ENCODE results near the gene NR3C1. TPM values are rescaled to one million over a fixed set of nuclear protein-coding genes. Genes with fewer than 3 reads are reported as not detected.

NR3C1 gene
- total RNA-seq, 2 donors from 2014 or later, result 30.3 to 38.9 TPM

- H3K9me3 ChIP-seq, result no peaks in the 10 kb centered on the region
- no peak for DNase-seq (ENCODE audit: low spot score)
- no peaks in the 10 kb centered on the region for H3K27me3 ChIP-seq
- peaks cover 0 to 42% of the 10 kb centered on the region in 2 donors for H3K4me1 ChIP-seq
- H3K36me3 ChIP-seq, result peaks cover 18% of the 10 kb centered on the region
- no peak overlapping the region for H3K4me3 ChIP-seq
- no peak overlapping the region for H3K27ac ChIP-seq
- TF ChIP-seq CTCF (IDR thresholded peaks at IDR 0.05), result no peak
These were observed 89.4 kb downstream of the NR3C1 start for GRCh38 chr5:143314099-143314498.

- Histone ChIP-seq H3K9me3 (no peaks in the 10 kb centered on the region), H3K27me3 (no peaks in the 10 kb centered on the region), H3K27ac (no peak overlapping the region), H3K36me3 (peaks cover 25% of the 10 kb centered on the region), H3K4me3 (no peak overlapping the region), H3K4me1 (peaks cover 0 to 40% of the 10 kb centered on the region in 2 donors)
- DNase-seq (ENCODE audit: low spot score), result no peak
- no peak for TF ChIP-seq CTCF (IDR thresholded peaks at IDR 0.05)
These were observed 90.1 kb downstream of the NR3C1 start for GRCh38 chr5:143313298-143313852.

- no peaks in the 10 kb centered on the region for H3K27me3 ChIP-seq
- H3K4me3 ChIP-seq, result no peak overlapping the region
- H3K9me3 ChIP-seq, result no peaks in the 10 kb centered on the region
- no peak overlapping the region for H3K27ac ChIP-seq
- peaks cover 0 to 40% of the 10 kb centered on the region in 2 donors for H3K4me1 ChIP-seq
- peaks cover 30% of the 10 kb centered on the region for H3K36me3 ChIP-seq
- no peak for TF ChIP-seq CTCF (IDR thresholded peaks at IDR 0.05)
- DNase-seq (ENCODE audit: low spot score), result no peak
These were observed 90.7 kb downstream of the NR3C1 start for GRCh38 chr5:143312822-143313221.

GRCh38 chr5:143311955-143312354, 91.5 kb downstream of the NR3C1 start:
- Histone ChIP-seq H3K4me1 (peaks cover 0 to 31% of the 10 kb centered on the region in 2 donors), H3K4me3 (no peak overlapping the region), H3K36me3 (peaks cover 32% of the 10 kb centered on the region), H3K27ac (no peak overlapping the region), H3K27me3 (no peaks in the 10 kb centered on the region), H3K9me3 (no peaks in the 10 kb centered on the region)
- no peak for DNase-seq (ENCODE audit: low spot score)
- no peak for TF ChIP-seq CTCF (IDR thresholded peaks at IDR 0.05)

GRCh38 chr5:143311428-143311827, 92.1 kb downstream of the NR3C1 start:
- Histone ChIP-seq H3K4me3 (no peak overlapping the region), H3K4me1 (peaks cover 0 to 26% of the 10 kb centered on the region in 2 donors), H3K27ac (no peak overlapping the region), H3K36me3 (peaks cover 32% of the 10 kb centered on the region), H3K27me3 (no peaks in the 10 kb centered on the region), H3K9me3 (no peaks in the 10 kb centered on the region)
- DNase-seq (ENCODE audit: low spot score), result no peak
- TF ChIP-seq CTCF (IDR thresholded peaks at IDR 0.05), result no peak
